NCI-H510A treated with DMSO at 0.1 percent for 48 hours (cell line): ENCODE results near the gene CCDC102A.

Experiments
- DNase-seq: peaks from one replicate; lab custom pipeline; 2025; lab: John Stamatoyannopoulos, UW

The CCDC102A gene

DNA sequence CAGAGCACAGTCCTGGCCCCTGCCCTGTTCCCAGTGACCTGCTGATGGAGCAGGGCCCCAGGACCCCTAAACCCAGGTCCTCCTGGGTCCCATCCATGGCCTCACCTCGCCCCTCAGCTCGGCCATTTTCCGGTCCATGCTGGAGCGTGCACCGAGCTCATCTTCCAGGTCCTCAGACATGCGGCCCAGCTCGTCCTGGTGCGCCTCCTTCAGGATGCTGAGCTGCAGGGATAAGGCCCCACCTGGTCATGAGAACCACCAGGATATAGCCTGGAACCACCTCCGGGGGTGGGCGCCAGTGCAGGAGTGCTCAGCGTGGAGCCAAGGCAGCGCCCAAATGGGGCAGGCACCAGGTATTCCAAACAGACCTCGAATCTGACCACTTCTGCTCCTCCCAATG, 17.9 kb downstream of the CCDC102A start:
- no peak for DNase-seq

DNA sequence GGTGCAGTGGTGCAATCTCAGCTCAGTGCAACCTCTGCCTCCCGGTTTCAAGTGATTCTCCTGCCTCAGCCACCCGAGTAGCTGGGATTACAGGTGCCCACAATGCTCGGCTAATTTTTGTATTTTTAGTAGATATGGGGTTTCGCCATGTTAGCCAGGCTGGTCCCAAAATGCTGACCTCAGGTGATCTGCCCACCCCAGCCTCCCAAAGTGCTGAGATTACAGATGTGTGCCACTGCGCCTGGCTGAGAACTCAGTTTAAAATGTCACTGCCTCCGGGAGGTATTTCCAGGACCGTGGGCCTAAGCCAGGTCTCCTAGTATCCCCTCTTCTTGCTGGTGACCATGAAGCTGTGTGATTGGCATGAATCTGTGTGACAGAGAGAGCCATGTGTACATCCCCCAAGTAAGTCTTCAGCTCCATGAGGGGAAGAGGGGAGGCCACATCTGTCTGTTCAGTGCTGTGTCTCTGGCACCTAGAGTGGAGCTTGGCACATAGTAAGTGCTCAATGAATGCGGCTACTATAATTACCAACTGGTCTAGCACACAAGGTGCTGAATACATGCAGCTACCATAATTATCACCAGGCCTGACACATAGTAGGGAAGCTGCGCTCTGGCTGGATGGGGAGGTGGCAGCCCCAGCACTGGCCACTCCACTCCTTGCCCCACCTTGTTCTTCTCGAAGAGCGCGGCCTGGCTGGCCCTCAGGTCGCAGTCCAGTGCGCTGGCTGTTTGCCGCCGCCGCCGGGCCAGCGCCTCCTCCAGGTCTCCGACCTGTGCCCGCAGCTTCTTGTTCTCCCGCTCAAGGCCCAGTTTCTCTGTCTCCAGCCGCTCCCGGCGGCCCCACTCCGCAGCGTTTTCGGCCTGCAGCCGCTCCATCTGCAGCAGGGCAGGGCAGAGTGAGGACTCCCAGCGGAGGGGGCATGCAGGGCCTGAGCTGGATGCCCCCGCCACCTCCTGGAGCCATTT, 18.7 kb downstream of the CCDC102A start:
- DNase-seq, result no peak

DNA sequence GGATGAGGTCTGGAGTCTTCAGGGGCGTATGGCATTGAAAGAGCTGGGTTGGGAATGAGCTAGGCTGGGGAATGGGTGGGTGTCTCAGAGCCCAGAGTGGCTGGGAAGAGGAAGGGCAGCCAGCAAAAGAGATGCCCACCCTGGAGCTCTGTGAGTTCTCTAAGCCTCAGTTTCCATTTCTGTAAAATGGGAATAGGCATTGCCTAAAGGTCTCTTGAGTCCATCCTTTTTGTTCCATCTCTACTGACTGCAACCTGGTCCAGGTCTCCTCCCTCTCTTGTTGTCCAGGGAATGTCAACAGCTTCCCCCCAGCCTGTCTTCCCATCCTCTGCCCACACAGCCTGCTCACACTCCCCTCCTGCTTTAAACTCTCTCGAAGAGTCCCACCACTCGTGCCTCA, 19.6 kb downstream of the CCDC102A start:
- DNase-seq, result no peak

DNA sequence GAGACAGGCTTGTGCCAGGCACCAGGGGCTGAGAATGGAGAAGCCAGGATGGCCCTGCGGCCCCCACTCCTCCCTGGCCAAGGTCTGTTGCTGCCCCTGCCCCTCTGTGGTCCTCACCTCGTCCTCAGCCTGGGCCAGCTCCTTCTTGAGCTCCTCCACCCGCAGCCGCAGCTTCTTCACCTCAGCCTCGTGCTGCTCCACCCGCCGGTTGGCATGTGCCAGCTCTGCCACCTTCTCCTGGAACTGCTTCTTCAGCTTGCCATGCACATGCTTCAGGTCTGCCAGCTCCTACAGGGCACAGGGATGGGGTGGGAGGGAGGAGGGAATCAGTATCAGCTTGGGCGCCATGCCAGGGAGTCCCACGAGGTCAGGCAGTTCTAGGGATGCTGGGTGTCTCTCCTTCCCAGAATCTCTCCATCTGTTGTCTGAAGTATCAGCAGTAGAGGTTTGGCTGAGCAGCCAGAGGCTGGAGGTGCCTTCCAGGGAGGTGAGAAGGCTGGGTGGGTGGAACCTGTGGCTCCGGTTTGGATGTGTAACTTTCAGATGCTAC, 20.1 kb downstream of the CCDC102A start:
- DNase-seq, result no peak

DNA sequence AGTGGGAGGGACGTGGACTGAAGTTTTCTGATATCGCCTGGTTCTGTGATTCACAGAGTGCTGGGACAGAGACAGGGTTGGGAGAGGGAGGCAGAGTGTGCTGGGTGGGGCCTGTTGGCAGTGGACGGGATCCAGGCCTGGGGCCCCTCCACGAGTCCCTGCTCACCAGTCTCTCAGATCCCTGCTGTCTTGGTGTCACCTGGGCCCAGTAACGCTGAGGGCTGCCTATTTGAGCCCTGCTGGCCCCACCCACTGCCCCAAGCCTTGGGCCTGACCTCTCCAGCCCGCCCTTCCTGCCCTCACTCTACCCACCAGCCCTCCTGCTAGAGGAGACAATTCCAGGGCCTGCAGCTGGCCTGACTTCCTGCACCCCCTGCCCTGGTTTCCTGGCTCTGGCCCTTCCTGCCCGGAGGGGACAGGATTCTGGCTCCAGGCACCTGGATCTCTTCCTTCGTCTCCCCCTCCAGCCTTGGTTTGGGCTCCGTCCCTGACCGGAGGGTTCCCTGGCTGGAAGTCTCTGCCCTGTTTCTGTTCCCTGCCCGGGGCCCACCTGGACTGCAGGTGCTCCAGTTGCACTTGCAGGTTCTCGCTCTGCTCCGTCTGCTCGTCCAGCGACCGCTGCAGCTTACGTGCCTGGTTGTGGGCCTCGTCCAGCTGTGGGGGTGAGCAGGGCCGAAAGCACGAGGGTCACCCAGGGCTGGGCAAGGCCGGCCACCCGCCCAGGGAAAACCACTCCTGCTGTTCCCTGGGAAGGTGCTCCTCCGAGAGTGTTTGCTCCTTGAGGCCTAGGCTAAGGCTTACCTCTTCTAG, 21.4 kb downstream of the CCDC102A start:
- DNase-seq, result no peak

DNA sequence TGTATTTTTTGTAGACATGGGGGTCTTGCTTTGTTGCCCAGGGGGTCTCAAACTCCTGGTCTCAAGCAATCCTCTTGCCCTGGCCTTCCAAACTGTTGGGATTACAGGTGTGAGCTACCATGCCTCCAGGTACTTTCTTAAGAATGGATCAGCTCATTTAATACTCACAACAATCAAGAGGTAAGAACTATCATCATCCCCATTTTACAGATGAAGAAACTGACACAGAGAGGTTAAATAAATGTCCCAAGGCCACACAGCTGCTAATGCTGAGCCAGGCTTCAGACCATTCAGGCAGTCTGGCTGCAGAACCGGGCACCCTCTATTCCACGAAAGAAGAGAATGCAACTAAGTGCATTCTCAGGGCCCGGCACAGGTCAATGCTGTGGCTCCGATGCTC, 22.0 kb downstream of the CCDC102A start:
- DNase-seq, result no peak

DNA sequence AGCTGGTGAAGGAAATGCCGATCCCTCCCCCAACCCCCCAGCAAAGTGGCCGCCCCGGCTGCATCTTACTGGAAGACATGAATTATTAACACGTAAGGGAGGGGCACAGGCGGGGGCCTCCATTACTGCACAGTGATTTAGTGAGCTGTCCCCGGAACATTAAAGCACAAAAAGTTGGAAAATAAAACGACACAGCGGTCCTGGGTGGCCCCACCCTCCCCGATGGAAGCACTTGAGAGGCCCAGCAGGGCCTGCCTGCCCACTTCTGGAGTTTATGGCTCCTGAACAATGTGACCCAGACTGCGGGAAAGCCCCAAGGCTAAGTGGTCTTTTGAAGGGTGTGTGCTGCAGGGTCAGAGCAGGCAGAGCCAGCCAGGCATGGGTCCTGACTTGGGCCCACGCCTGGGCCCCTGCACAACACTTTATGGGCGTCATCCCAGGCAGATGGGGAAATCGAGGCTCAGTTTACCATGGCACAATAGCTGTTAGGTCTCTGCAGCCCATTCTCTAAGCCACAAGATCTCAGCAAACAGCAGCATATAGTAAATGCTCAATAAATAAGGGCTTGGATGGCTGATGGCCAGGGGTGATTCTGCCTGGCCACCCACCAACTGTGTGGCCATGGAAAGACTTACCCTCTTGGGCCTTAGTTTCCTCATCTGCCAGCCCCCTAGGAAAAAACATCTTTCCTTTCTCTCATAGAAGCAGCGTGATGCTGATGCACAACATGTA, 22.8 kb downstream of the CCDC102A start:
- DNase-seq, result no peak

DNA sequence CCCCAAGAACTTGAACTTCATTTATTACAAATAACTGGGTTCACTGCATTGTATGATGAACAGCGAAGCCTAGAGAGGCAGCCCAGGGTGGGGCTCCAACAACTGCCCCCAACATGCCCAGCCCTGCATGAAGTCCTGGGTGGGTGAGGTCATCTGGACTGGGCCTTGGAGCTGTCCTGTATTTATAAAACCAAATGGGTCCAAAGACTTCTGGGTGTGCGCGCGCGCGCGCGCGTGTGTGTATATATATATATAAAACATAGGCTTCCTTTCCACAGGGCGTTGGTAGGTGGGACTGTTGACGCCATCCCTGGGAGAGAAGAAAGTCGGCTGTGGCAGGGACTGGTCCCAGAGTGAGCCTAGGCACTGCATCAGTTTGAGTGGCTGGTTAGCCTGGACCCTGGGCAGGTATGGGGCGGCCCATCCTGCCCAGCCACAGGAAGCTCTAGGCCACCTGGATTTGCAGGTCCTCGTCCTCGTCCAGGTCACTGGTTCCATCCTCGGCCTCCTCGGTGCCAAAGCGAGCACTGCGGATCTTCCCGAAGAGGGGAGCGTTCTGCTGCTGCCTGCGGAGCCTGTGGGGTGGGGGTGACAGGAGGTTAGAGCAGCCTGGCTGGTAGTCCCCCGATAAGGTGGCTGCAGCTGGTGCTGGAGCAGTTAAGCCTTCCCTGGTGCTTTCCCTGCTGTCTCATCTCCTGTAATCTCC, 23.9 kb downstream of the CCDC102A start:
- DNase-seq, result no peak

DNA sequence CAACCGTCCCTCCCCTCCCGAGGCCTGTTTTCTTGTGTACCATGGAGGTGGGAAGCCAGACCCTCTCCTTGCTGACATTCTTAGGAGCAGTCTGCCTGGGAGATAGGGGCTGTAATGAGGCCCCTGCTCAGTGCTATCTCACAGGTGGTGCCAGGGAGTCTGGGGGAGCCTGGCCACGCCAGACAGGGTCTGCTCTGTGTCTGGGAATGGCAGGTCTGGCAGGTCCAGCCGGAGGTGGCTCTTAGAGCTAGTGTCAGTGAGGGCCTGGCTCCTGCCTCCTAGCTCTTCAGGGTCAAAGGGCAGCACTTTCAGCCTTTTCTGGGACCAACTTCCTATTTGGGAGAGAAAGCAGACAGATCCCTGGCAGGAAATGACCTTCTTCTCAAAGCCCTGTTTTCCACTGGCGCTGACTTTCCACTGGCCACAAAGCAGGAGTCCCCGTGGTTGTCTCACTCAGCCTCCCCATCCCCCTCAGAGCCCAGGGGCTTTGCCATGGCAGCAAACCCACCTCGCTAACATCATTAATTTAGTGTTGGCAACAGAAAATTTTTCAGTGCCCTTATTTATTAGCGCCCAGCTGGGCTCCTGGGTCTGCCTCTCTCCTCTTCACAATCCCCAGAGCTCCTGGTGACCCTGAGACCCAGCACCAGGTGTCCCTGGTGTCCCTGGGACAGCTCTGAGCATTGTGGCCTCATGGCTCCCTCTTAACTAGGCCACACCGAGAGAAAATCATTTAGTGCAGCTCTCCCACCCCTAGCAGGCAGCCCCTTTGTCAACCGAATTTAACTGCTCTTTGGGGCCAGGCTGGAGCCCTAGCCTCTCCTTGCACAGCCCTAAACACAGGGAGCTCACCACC, 26.1 kb downstream of the CCDC102A start:
- no peak for DNase-seq

DNA sequence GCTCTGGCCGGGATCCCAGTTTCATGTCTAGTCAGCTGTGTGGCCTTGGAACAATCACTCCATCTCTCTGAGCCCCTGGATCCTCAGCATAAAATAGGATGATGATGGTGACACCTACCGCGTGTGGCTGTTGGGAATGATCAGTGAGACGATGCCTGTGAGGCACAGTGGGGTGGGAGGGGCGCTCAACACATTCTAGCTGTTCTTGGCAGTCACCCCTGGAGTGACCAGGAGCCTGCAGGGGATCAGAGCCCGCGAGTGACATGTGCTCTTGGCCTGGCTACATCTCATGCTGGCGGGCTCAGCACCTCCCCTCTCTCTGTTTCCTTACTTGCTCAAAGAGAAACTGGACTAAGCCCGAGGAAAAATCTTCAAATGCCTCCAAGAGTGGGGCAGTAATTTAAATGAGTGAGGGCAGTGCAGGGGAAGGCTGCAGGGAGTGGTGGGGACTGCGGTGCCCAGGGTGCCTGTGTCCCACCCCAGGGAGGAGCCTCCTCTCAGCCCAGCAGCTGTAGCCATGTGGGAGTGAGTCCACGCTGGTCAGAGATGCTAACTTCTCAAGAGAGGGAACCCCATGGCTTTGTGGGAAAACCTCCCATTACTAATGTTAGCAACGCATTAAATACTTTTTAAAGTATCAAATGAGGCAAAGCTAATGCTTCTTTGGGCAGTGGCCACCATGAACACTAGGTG, 27.0 kb downstream of the CCDC102A start:
- DNase-seq, result no peak

DNA sequence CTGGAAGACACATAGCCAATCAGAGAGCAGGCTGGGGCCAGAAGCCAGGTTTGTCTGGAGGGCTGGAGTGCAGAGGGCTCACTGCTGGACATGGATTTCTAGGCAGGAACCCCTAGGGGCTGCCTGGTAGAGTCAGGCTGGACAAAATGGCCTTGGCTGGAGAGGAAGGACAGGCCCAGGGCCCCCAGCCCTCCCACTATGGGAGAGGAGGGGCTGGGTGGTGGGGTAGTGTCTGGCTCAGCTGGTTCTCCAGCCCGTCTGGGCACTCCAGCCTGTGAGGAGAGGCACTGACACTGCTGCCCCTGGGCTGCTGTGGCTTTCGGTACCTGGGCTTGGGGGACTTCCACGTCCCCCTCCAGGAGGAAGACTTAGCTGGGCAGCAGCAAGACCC, 28.3 kb downstream of the CCDC102A start:
- DNase-seq, result no peak

DNA sequence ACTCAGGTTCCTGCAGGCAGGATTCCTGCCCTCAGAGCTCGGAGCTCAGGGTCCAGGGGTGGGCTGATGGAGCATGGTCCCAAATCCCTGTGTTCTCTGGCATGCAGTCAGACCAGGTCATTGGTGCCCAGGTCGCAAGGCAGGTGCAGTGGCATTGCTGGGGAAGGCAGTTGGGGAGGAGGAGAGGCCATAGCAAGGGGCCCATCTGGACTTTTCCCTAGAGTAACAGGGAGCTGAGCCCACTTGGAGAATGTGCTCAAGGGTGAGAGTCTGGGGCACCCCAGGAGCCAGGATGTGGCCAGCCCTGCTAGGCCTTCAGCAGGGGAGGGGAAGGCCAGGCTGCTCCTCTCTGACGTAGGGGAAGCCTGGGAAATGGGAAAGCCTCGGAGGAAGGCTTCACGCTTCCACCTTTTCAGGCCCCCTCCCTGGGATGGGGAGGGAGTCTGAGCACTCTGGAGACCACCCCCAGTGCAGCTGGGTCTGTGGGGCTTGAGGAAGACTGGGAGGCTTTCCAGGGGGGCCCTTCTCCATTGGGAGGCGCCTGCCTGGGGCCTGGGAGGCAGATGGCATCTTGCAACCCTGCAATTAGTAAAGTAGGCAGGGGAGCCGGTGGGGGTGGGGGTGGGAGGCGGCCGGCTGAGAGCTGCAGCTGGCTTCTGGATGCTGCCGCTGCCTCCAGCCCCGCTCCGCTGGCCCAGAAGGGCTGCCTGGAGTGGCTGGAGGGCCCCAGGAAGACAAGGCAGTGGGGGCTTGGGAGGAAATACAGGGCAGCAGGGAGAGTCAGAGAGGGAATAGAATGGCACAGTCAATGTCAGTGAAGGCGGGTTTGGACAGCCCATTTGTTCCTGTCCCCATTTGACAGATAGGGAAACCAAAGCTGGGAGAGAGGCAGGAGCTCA, 29.0 kb downstream of the CCDC102A start:
- no peak for DNase-seq

DNA sequence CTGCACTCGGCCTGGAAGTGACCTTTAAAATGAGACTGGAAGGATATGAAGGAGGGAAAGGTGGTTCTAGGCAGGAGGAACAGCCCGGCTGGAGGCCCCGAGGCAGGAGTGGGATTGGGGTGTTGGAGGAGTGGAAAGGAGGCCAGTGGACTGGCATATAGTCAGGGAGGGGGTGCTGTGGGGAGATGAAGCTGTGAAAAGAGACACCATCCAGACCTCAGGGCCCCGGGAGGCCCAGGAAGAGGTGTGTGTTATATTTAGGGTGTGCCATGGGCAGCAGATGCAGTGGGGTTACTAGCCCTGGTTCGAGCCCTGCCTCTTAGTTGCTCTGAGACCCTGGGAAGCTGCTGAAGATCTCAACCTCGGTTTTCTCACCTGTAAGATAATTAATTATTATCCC, 31.2 kb downstream of the CCDC102A start:
- no peak for DNase-seq

DNA sequence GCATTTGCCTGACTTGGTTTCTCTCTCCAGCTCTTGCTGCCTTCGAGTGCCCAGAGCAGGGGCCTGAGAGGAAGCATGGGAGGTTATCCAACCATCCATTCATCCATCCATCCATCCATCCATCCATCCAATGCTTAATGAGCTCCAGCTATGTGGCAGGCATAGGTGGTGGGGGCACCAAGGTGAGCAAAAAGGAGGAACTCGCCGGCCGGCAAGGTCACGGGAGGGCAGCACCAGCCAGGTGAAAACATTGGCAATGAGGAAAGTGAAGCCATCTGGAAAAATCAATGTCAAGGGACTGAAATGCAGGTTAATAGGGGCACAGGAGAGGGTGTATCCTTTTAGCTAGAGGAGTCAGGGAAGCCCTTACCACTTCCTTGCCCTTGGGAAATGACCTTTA, 31.9 kb downstream of the CCDC102A start:
- no peak for DNase-seq

DNA sequence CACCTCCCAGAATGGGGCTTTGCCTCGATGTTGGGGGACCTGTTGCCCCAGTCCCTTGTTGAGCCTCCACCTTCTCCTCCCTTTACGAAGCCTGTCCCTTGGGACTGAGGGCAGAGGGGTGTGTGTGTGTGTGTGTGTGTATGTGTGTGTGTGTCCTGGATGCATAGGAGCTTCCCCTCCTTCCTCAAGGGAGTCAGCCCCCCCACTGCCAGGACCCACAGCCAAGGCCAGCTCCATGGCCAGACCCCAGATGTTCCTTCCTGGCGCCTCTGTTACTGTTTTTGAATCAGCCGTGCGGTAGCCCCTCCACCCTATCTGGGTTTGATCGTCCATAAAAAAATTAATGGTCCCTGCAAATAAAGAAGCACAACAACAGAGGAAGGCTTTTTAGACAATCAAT, 32.4 kb downstream of the CCDC102A start:
- DNase-seq, result no peak

DNA sequence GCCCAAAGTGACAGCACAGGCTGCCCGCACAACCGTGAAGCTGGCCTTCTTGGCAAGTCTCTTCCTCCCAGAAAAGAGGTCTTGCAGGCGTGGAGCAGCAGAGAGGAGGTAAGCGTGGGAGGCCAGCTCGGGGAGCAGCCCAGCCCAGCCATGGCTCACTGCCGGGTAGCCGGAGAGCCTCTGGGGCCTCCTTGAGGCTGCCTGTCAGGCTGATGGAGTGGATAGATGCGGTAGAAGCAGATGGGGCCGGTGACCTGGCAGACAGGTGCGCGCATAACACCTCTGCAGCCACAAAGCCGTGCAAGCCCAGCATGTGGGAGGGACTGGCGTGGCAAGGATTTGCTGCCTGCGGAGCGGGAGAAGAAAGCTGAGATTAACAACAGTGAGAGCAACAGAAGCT, 33.0 kb downstream of the CCDC102A start:
- peak; percentile 91 for DNase-seq

DNA sequence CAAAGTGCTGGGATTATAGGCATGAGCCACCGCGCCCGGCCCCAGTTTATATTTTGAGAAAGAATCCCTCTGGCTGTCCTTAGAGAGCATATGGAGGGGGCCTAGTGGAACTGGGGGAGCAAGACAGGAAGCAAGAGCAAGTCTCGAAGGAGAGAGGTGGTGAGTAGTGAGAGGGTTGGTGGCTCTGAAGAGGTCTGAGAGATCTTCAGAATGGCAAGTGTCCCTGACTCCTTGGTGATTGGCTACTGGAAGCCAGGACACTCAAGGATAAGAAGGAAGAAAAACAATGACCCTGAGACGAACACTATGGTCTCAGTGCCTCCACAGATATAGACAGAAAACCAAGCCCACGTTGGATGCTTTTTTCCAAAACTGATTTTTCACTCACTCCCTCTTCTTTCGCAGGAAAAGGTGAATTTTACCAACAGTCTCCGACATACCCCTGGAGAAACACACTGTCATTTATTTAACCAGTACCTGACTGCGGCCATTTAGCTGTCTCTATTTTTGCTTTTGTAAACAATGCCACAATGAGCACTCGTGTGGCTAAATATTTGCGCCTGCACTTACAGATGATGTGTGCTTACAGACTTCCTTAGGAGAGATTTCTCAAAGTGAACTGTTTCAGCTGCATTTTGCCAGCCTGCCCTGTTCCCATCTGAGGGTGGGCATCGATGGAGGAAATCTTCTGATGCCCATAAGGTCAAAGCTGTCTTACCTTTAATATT, 34.2 kb downstream of the CCDC102A start:
- DNase-seq, result peak; percentile 57

DNA sequence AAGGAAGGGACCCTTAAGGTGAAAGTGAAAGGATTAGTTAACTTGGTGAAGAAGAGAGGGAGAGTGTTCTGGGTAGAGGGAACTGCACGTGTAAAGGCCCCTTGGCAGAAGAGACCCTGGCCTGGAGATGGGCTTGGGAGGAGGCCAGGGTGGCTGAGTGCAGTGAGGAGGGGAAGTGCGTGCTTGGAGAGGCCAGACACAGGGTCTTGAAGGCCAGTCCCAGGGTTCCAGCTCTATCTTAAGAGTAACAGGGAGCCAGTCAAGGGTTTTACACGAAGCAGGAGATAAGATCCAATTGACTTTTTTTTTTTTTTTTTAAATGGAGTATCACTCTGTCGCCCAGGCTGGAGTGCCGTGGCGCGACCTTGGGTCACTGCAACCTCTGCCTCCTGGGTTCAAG, 34.9 kb downstream of the CCDC102A start:
- no peak for DNase-seq
